ENCODE results near the gene HPGDS. TPM values are rescaled to one million over a fixed set of nuclear protein-coding genes. Genes with fewer than 3 reads are reported as not detected.
"Not testable (repeated sequence)": the region's sequence is repeated elsewhere in the genome, so short reads cannot be mapped to it uniquely, and the experiment has no call there.

Gene HPGDS
- total and polyA plus RNA-seq, 12 donors = 0.48 to 3.1 (median 1.3) TPM

DNA sequence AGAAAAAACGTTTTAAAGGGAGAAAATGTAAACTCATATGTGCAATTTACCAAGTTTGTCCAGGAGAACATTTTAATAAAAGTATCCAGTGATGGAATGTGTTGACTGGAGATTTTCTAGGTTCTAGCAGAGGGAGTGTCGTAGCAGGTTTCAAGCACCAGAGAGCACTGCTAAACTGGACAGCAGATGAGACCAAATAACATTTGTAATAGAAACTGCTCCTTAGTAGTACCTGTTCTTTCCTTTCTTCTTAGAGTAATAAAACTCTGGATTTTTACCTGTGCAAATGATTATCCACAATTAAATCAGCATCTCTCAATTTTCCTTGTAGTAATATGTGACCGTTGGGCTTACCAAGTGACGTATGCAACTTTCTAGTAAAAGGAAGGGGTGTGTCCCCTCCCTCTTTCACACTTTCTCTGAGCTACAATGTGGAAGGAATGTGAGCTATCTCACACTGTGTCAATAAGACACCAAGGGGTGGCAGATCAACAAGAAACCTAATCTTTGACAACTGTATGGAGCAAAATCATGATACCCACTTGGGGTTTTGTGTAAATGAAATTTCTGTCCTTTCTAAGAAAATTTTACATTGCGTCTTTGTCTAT is 9.5 kb downstream of the HPGDS start:
- Histone ChIP-seq H3K9me3 (replicated peaks in 1 of 3) (no peaks in the 10 kb centered on the region), H3K27ac (no peak overlapping the region), H3K4me1 (replicated peaks in 1 of 2) (no peaks in the 10 kb centered on the region), H3K4me3 (no peak overlapping the region), H3K36me3 (replicated peaks in 1 of 2) (no peaks in the 10 kb centered on the region), H3K27me3 (no peaks in the 10 kb centered on the region)
- DNase-seq = no peak
- intact Hi-C loops (cut with DNase I) = no loop called here
- TF ChIP-seq POLR2A (IDR thresholded peaks at IDR 0.05) = no peak
- TF ChIP-seq, protein P1, sequence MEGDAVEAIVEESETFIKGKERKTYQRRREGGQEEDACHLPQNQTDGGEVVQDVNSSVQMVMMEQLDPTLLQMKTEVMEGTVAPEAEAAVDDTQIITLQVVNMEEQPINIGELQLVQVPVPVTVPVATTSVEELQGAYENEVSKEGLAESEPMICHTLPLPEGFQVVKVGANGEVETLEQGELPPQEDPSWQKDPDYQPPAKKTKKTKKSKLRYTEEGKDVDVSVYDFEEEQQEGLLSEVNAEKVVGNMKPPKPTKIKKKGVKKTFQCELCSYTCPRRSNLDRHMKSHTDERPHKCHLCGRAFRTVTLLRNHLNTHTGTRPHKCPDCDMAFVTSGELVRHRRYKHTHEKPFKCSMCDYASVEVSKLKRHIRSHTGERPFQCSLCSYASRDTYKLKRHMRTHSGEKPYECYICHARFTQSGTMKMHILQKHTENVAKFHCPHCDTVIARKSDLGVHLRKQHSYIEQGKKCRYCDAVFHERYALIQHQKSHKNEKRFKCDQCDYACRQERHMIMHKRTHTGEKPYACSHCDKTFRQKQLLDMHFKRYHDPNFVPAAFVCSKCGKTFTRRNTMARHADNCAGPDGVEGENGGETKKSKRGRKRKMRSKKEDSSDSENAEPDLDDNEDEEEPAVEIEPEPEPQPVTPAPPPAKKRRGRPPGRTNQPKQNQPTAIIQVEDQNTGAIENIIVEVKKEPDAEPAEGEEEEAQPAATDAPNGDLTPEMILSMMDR (IDR thresholded peaks at IDR 0.05) = peak in 1 of 6 experiments; percentile 22
- 40 to 64% (median 53%) methylated on average over 5 of the region's 5 CpGs for WGBS, 4 donors

DNA sequence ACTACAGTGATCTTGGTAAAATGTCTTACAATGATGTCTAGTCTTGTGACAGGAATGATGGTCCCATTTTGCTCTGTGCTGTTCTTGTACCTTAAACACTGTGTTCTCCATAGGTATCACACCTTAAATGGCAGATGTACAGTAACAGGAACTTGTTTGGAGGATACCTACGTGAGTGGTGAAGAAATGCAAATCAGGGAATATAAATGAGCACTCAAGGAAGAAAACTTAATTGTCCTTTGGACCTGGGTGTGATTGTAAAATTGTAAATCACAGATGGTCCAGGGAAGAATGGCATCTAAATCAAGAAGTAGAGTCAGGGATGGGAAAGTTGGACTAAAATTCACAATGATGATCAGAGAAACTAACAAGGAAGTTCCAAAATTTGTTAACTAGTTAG is 12.7 kb downstream of the HPGDS start:
- no peak for DNase-seq
- Histone ChIP-seq H3K4me3 (no peak overlapping the region), H3K4me1 (replicated peaks in 1 of 2) (no peaks in the 10 kb centered on the region), H3K27me3 (no peaks in the 10 kb centered on the region), H3K9me3 (replicated peaks in 1 of 3) (no peaks in the 10 kb centered on the region), H3K36me3 (replicated peaks in 1 of 2) (no peaks in the 10 kb centered on the region), H3K27ac (no peak overlapping the region)
- intact Hi-C loops (cut with DNase I) = no loop called here
- TF ChIP-seq POLR2A (IDR thresholded peaks at IDR 0.05) = no peak
- TF ChIP-seq, protein P1 (IDR thresholded peaks at IDR 0.05) = no peak
- 43 to 59% (median 51%) methylated on average over 1 of the region's 1 CpG for WGBS, 4 donors

DNA sequence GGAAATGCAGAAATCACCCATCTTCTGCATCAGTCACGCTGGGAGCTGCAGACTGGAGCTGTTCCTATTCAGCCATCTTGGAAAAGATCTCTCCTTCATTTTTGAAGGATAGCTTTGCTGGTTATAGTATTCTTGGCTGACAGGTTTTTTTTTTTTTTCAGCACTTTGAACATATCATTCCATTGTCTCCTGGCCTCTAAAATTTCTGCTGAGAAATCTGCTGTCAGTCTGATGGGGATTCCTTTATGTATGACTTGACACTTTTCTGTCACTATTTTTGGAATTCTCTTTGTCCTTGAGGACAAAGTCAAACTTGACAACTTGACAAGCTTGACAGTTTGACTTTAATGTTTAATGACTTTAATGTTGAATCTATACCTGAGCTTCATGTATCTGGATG is 16.8 kb downstream of the HPGDS start:
- Histone ChIP-seq H3K4me3 (no peak overlapping the region), H3K27ac (no peak overlapping the region)

DNA sequence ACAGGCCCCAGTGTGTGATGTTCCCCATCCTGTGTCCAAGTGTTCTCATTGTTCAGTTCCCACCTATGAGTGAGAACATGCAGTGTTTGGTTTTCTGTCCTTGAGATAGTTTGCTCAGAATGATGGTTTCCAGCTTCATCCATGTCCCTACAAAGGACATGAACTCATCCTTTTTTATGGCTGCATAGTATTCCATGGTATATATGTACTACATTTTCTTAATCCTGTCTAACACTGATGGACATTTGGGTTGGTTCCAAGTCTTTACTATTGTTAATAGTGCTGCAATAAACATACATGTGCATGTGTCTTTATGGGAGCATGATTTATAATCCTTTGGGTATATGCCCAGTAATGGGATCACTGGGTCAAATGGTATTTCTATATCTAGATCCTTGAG is 22.7 kb downstream of the HPGDS start:
- intact Hi-C loops (cut with DNase I); DNase-seq; H3K9me3 ChIP-seq (replicated peaks in 1 of 3); H3K27me3 ChIP-seq; H3K36me3 ChIP-seq (replicated peaks in 1 of 2); H3K4me3 ChIP-seq; H3K4me1 ChIP-seq (replicated peaks in 1 of 2); H3K27ac ChIP-seq: not testable (repeated sequence)

More for the DNA sequence above, 16.8 kb downstream of the HPGDS start:
- Histone ChIP-seq H3K36me3 (replicated peaks in 1 of 2) (no peaks in the 10 kb centered on the region), H3K27me3 (no peaks in the 10 kb centered on the region), H3K9me3 (replicated peaks in 1 of 3) (no peaks in the 10 kb centered on the region), H3K4me1 (replicated peaks in 1 of 2) (no peaks in the 10 kb centered on the region)
- TF ChIP-seq POLR2A (IDR thresholded peaks at IDR 0.05) = no peak
- TF ChIP-seq, protein P1 (IDR thresholded peaks at IDR 0.05) = no peak
- intact Hi-C loops (cut with DNase I) = no loop called here
- no peak for DNase-seq
- 88 to 100% (median 89%) methylated on average over 1 of the region's 1 CpG for WGBS, 4 donors

DNA sequence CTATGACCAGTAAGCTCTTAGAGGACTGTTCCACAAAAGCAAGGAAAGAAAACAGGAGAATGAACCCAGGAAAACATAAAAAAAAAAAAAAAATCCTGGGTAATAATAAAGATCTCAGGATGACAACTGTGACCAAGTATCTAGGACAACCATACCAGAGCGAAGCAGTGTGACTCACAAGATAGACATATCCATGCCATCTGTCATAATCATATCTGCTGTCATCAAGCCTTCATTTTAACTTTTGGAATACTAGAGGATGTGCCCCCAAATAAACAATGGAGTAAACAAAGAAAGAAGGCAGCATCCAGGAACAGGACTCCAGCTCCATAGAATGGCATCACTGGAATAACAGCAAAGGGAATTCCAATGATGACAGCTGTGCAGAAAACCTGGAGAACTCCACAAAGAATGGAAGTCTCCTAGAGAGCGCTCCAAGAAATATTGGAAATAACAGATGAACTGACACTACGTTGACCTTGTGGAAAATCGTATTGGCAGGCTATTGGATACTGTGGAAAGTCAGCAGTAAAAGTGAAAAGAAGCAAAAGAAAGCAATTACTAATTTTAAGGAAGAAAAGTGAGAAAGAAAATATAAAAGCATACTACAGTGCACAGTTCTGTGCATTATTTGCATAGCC is 35.3 kb downstream of the HPGDS start:
- H3K27me3 ChIP-seq = no peaks in the 10 kb centered on the region
- no peak for TF ChIP-seq POLR2A (IDR thresholded peaks at IDR 0.05)
- TF ChIP-seq, protein P1 (IDR thresholded peaks at IDR 0.05) = no peak
- intact Hi-C loops (cut with DNase I) = loop anchor here in 1 of 2 donors (10.0 kb wide), 1 partner anchor 287 kb away; no protein-coding TSS in a partner anchor
- no peaks in the 10 kb centered on the region for H3K36me3 ChIP-seq (replicated peaks in 1 of 2)
- peaks cover 9 to 16% of the 10 kb centered on the region in 2 donors for H3K4me1 ChIP-seq (replicated peaks in 1 of 2)
- H3K27ac ChIP-seq = no peak overlapping the region
- no peaks in the 10 kb centered on the region for H3K9me3 ChIP-seq (replicated peaks in 1 of 3)
- 62 to 67% (median 64%) methylated on average over 4 of the region's 4 CpGs for WGBS, 4 donors
- no peak overlapping the region for H3K4me3 ChIP-seq
- no peak for DNase-seq
